SIG-M5 (cell line): Measurements from ENCODE around the gene CARD11.

ENCODE experiments used
- DNase-seq: peaks from one replicate; lab custom pipeline; 2025; lab: John Stamatoyannopoulos, UW

The CARD11 gene

GRCh38 chr7:2982401-2982800, 61.3 kb downstream of the CARD11 start:
- DNase-seq: no peak

- DNase-seq: no peak
Measured at GRCh38 chr7:2981103-2981480, 62.6 kb downstream of the CARD11 start.

- no peak for DNase-seq
Measured at GRCh38 chr7:2980401-2981102, 63.1 kb downstream of the CARD11 start.

- DNase-seq: no peak
Measured at GRCh38 chr7:2979951-2980350, 63.7 kb downstream of the CARD11 start.

GRCh38 chr7:2979201-2979631, 64.5 kb downstream of the CARD11 start:
- DNase-seq: no peak

- no peak for DNase-seq
Measured at GRCh38 chr7:2978408-2978807, 65.3 kb downstream of the CARD11 start.

GRCh38 chr7:2975821-2976371, 67.8 kb downstream of the CARD11 start:
- no peak for DNase-seq

GRCh38 chr7:2974093-2974819, 69.4 kb downstream of the CARD11 start:
- DNase-seq: no peak

- no peak for DNase-seq
Measured at GRCh38 chr7:2972835-2973161, 70.9 kb downstream of the CARD11 start.

- DNase-seq: no peak
Measured at GRCh38 chr7:2971914-2972834, 71.5 kb downstream of the CARD11 start.

GRCh38 chr7:2970861-2971260, 72.8 kb downstream of the CARD11 start:
- DNase-seq: no peak

GRCh38 chr7:2970307-2970664, 73.4 kb downstream of the CARD11 start:
- DNase-seq: no peak

- no peak for DNase-seq
Measured at GRCh38 chr7:2969398-2970306, 74.0 kb downstream of the CARD11 start.

- DNase-seq: no peak
Measured at GRCh38 chr7:2968616-2969397, 74.9 kb downstream of the CARD11 start.

GRCh38 chr7:2968176-2968575, 75.5 kb downstream of the CARD11 start:
- DNase-seq: no peak

- no peak for DNase-seq
Measured at GRCh38 chr7:2967705-2968104, 76.0 kb downstream of the CARD11 start.

GRCh38 chr7:2967253-2967652, 76.4 kb downstream of the CARD11 start:
- DNase-seq: no peak

- no peak for DNase-seq
Measured at GRCh38 chr7:2966466-2967078, 77.1 kb downstream of the CARD11 start.

- no peak for DNase-seq
Measured at GRCh38 chr7:2965745-2966270, 77.9 kb downstream of the CARD11 start.

GRCh38 chr7:2965301-2965700, 78.4 kb downstream of the CARD11 start:
- no peak for DNase-seq
